GM18505 (cell line): Measurements from ENCODE around the gene MYOZ1.
"Not testable (repeated sequence)": the region's sequence is repeated elsewhere in the genome, so short reads cannot be mapped to it uniquely, and the experiment has no call there.

ENCODE experiments used
- ATAC-seq: cut with Tn5 transposase; IDR thresholded peaks from one replicate; pipeline ENCODE4 v1.9.1; 2021; ENCODE audit not compliant: unreplicated experiment
- POLR2A ChIP-seq: IDR thresholded peaks from 4 replicates; pipeline ENCODE4 v1.6.1; 2011; ENCODE audit warnings: borderline replicate concordance; ENCODE audit not compliant: insufficient read depth, insufficient read length; ENCODE audit errors: extremely low read depth

MYOZ1 gene

DNA sequence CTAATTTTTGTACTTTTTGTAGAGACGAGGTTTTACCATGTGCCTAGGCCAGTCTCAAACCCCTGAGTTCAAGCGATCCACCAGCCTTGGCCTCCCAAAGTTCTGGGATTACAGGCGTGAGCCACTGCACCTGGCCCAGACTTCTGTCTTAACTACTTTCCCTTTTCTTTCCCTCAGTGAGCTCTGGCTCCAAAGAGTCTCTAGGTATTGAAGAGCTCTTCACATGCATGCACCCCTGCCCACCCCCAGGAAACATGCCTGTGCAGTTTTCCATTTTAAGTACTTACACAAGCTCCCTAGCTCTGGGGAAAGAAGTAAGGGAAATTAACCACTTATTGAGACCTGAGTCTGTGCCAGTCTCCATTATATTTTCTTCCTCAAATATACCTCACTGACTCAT, 2.0 kb downstream of the MYOZ1 start:
- ATAC-seq: no peak
- TF ChIP-seq POLR2A: no peak

DNA sequence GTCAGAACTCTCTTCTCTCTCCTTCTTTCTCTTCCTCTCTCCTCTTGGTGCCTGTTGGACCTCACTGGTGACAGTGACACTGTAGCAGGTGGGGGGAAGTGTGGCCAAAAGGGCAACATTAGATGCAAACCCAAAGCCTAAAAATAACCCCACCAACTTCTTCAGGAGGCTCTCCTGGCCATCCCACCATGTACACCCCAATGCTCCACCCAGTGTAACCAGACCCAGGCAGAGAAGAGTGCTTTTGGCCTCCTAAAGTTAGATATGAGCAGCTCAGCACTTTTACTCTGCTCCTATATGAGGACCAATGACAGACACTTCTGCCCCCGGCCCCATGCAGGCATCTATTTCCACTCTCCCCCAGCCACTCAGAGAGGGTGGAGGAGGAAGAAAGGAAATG, 5.5 kb downstream of the MYOZ1 start:
- ATAC-seq: no peak
- no peak for TF ChIP-seq POLR2A

DNA sequence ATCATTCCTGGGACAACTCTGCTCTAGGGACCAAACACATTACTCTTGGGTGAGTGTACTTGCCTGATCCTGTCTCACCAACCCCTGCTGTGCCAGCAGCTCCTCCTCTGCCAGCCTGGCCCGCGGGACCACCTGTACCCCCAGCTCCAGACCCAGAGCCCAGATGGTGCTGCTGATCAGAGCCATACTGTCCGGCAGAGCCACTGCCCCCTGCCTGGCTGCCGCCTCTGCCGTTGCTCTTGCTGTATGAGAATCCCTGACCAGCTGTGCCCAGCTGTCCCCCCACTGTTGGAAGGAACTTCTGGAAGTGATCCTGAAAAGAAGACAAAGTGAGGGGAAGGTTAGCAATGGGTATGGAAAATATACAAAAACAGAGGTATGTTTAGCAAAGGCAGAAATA, 6.9 kb downstream of the MYOZ1 start:
- no peak for ATAC-seq

DNA sequence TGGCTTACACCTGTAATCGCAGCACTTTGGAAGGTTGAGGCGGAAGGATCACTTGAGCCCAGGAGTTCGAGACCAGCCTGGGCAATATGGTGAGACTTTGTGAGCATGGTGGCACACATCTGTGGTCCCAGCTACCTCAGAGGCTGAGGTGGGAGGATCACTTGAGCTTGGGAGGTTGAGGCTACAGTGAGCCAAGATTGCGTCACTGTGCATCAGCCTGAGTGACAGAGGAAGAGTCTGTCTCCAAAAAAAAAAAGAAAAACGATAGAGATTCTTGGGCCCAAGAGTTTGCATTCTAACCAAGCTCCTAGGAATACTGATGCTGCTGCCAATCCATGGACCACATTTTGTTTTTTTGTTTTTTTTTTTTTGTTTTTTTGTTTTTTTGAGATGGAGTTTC, 12.1 kb downstream of the MYOZ1 start:
- TF ChIP-seq POLR2A: no peak
- ATAC-seq: no peak

More for the DNA sequence above, 6.9 kb downstream of the MYOZ1 start:
- TF ChIP-seq POLR2A: no peak

DNA sequence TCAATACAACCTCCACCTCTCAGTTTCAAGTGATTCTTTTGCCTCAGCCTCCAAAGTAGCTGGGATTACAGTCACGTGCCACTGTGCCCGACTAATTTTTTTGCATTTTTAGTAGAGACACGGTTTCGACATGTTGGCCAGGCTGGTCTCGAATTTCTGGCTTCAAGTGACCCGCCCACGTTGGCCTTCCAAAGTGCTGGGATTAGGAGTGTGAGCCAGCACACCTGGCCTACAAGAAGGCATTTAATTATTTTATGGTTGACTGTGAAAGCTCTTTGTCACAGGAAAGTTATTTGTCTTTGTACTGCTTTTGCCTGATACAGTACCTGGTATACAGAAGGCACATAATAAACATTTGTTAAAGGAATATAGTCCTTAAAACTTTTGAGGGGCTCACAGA, 12.9 kb downstream of the MYOZ1 start:
- TF ChIP-seq POLR2A: no peak
- no peak for ATAC-seq

DNA sequence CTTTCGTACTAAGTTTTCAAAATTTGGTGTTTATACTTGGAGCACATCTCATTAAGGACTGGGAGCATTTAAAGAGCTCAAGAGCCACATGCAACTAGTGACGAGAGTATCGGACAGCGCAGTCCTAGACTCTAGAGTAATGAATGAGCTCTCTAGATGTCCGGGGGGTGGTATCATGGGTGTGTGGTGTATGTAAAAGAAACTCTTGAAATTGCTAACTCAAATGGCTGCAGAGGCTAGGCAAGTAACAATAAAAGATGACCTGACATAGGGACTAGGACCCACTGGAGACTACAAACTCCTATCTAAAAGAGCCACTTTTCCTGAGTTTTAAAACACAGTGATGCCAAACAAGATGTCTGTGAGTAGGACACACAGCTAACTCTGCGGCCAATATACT, 14.0 kb downstream of the MYOZ1 start:
- no peak for ATAC-seq
- TF ChIP-seq POLR2A: no peak

DNA sequence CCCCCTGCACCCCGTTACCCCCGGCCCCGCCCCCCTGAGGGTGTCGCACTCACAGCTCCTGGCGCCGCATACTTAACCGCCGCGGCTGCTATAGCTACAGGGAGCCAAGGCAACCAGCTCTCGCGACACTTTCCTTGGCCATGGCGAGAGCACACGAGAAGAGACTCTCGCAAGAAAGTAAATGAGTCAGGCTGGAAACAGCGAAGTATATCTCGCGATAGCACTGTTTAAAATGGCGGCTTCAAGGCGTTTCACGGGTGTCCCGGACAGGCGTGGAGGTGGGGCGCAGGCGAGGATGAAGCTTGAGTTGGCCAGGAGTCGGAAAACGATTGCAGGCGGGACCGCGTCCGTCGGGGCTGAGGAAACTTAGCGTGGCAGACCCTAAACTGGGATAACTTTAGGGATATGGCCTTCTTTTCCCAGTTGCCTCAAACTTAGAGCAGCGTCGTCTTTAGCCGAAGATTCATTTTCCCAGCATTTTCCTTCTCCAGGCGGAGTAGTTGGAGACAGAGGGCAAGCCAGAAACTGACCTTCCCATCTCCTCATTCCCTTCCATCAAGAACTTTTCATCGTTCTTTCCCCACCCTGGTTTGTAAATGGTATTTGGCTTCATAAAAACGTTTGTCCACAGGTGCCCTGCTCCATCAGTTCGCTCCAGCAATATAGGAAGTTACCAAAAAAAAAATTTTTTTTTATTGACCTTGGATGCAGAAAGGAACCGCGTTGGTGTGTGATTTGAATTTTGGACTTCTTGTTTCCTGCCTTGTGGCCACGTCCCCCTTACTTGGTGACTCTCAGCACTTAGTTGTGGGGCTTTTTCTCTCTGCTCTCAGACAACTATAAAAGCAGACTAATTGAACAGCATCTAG, 15.2 kb downstream of the MYOZ1 start:
- TF ChIP-seq POLR2A: peak; percentile 95
- peak; percentile 97 for ATAC-seq

DNA sequence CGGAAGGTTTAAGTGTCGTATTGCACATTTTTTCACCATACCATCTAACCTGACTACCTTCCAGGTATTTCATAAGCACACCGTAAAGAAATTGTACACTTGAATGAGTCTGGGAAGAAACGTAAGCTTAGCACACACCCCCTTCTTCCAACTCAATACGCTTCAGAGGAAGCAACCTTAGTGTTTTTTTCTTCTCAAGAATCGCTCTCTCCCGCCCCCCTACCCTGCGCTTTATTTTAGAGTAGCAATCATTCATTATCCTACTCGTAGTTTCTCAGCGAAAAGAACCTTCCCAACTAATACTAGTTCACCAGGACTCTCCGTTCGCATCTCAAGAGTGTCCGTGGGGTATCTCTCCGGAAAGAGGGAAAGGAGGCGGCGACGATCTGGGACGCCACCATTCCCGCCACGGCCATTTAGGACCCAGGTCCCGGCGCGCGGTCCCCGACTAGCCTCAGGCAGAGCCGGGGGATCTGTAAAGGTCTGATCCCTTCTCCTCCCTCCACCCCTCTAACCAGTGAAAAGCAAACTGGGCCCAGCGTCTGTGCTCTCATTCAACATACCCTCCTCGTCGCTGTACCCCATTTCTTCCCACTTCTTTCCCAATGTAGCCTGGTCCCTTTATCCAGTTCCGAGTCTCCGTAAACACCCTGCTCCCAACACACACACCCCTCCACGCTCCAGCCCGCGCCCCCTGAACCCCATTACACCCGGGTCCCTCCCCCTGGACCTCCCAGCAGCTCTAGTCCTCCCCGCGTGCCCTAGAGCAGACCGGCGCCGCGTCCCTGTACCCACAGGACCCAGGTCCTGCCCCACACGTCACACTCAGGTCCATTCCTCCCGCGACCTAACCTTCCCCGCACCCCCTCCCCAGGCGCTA, 16.0 kb downstream of the MYOZ1 start:
- peak; percentile 7 for ATAC-seq
- TF ChIP-seq POLR2A: no peak

DNA sequence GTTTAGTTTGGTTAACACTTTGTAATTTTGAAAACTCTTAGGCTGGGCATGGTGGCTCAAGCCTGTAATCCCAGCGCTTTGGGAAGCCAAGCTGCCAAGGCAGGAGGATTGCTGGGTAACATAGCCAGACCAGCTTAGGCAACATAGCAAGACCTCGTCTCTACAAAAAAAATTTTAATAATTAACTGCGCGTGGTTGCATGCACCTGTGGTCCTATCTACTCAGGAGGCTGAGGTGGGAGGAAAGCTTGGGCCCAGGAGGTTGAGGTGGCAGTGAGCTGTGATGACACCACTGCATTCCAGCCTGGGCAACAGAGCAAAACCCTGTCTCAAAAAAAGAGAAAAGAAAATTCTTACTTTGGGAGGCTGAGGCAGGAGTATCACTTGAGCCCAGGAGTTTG, 18.2 kb downstream of the MYOZ1 start:
- TF ChIP-seq POLR2A: no peak
- ATAC-seq: no peak

DNA sequence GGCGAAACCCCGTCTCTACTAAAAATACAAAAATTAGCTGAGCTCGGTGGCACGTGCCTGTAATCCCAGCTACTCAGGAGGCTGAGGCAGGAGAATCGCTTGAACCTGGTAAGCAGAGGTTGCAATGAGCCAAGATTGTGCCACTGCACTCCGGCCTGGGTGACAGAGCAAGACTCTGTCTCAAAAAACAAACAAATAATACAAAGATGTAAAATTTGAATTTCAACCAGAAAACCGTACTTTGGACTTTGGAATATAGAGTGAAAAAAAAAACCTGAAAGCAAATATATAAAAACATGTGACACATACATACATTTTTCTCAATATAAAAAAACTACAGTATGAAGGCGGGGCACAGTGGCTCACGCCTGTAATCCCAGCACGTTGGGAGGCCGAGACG, 20.3 kb downstream of the MYOZ1 start:
- not testable (repeated sequence) for ATAC-seq

DNA sequence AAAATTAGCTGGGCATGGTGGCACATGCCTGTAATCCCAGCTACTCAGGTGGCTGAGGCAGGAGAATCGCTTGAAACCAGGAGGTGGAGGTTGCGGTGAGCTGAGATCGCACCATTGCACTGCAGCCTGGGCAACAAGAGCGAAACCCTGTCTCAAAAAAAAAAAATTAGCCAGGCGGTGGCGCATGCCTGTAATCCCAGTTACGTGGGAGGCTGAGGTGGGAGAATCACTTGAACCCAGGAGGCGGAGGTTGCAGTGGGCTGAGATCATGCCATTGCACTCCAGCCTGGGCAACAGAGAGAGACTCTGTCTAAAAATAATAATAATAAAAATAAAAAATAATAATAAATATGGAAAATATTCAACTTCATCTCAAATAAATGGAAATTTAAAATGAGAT, 24.1 kb downstream of the MYOZ1 start:
- ATAC-seq: not testable (repeated sequence)

DNA sequence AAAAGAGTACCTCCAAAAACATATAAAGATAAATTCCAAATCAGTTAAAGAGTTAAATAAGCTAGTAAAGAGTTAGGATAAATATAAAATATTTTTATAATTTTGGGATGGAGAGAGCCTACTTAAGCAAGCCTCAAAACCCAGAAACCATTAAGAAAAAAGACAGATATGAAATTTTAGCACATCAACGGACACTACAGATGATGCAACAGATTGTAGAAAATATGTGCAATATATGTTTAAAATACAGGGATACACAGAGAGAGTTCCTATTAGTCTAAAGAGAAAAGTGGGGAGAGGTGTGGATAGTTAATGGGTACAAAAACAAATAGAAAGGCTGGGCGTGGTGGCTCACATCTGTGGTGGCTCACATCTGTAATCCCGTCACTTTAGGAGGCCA, 26.6 kb downstream of the MYOZ1 start:
- no peak for TF ChIP-seq POLR2A
- no peak for ATAC-seq

DNA sequence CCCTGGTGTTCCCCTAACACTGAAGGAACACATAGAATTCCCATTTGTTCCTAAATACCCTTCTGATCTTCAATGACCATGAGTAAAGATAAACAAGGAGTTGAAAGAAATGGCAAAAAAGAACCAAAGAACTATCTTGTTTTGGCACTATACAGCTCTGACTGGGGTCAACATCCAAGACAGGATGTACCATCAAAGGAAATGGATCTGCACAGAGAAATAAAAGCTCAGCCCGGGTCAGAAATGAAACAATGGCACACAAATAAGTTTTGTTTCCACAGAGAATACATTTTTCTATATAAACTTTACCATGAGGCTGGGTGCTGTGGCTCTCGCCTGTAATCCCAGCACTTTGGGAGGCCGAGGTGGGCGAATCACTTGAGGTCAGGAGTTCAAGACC, 32.2 kb downstream of the MYOZ1 start:
- TF ChIP-seq POLR2A: no peak
- no peak for ATAC-seq

DNA sequence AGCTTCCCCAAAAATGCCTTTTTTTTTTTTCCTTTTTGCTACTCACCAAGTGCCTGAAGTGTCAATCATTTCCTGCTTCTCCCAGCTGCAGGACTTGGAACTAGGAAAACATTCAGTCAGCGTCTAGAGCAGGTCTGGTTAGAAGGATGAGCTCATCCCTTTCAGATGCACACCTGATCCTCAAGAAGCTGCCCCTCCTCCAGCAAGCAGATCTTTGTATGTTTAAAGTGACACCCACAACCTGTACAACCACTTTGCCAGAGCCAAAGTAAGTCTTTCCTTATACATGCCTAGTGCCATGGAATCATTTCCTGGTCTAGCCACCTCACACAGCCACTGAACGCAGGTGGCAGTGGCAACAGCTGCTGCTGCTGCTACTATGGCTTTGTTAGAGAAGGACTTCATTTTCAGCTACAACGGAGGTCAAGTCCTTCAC, 39.8 kb downstream of the MYOZ1 start:
- TF ChIP-seq POLR2A: no peak
- ATAC-seq: no peak
